ENCODE results near the gene METTL21A. TPM values are rescaled to one million over a fixed set of nuclear protein-coding genes. Genes with fewer than 3 reads are reported as not detected.

METTL21A gene
- polyA plus RNA-seq, 1 donor from 2014 or later: 40.8 TPM

DNA sequence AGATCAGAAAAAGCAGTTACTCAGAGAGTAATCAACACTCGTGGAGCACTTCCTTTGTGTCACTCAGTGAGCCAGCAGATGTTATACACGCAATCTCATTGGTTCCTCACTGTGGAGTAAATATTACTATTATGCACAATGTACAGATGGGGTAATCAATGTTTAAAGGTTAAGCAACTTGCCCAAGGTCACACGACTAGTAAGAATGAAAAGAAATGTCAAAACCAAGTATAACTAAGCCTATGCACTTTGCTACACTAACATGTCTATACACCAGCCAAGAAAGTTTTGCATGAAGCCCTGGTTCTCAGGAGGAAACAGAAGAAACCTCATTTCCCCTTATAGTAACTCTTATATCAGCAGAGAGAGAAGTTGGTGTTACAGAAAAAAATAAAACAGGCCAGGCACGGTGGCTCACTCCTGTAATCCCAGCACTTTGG lies 5.4 kb downstream of the METTL21A start:
- H3K9me2 ChIP-seq (ENCODE audit: insufficient read depth, low read length): no peaks in the 10 kb centered on the region
- H3K27me3 ChIP-seq (ENCODE audit: insufficient read depth, low read depth, low read length): no peaks in the 10 kb centered on the region
- no peaks in the 10 kb centered on the region for H3K36me3 ChIP-seq (ENCODE audit: insufficient read depth, low read length)
- H3K9me3 ChIP-seq (ENCODE audit: low read length): no peaks in the 10 kb centered on the region
- H3K9ac ChIP-seq (ENCODE audit: low read length): no peak overlapping the region
- no peaks in the 10 kb centered on the region for H3F3A ChIP-seq (ENCODE audit: insufficient read depth, low read length, poor library complexity, severe bottlenecking)
- H2AFZ ChIP-seq (ENCODE audit: low read depth, low read length): no peak overlapping the region
- H3K4me2 ChIP-seq (ENCODE audit: low read length): no peak overlapping the region
- no peak overlapping the region for H3K27ac ChIP-seq (ENCODE audit: low read length)
- no peaks in the 10 kb centered on the region for H3K79me2 ChIP-seq (replicated peaks; ENCODE audit: insufficient read depth, low read length)
- no peaks in the 10 kb centered on the region for H4K20me1 ChIP-seq (ENCODE audit: insufficient read depth)
- no peak overlapping the region for H3K4me3 ChIP-seq (ENCODE audit: low read length)
- TF ChIP-seq EP300 (conservative IDR thresholded peaks at IDR 0.05; ENCODE audit: poor library complexity, severe bottlenecking): no peak
- TF ChIP-seq, protein P1, sequence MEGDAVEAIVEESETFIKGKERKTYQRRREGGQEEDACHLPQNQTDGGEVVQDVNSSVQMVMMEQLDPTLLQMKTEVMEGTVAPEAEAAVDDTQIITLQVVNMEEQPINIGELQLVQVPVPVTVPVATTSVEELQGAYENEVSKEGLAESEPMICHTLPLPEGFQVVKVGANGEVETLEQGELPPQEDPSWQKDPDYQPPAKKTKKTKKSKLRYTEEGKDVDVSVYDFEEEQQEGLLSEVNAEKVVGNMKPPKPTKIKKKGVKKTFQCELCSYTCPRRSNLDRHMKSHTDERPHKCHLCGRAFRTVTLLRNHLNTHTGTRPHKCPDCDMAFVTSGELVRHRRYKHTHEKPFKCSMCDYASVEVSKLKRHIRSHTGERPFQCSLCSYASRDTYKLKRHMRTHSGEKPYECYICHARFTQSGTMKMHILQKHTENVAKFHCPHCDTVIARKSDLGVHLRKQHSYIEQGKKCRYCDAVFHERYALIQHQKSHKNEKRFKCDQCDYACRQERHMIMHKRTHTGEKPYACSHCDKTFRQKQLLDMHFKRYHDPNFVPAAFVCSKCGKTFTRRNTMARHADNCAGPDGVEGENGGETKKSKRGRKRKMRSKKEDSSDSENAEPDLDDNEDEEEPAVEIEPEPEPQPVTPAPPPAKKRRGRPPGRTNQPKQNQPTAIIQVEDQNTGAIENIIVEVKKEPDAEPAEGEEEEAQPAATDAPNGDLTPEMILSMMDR (IDR thresholded peaks at IDR 0.05; ENCODE audit: poor library complexity, severe bottlenecking): no peak
- no peak for TF ChIP-seq RAD21 (conservative IDR thresholded peaks at IDR 0.05)
- TF ChIP-seq MXI1 (conservative IDR thresholded peaks at IDR 0.05; ENCODE audit: poor library complexity, severe bottlenecking): no peak
- no peak for TF ChIP-seq TAF1 (IDR thresholded peaks at IDR 0.05; ENCODE audit: low read depth)
- no peak for TF ChIP-seq SMC3 (conservative IDR thresholded peaks at IDR 0.05; ENCODE audit: poor library complexity)
- no peak for TF ChIP-seq EZH2 (IDR thresholded peaks at IDR 0.05; ENCODE audit: borderline replicate concordance, insufficient read depth, low read length, poor library complexity, severe bottlenecking)
- TF ChIP-seq POLR2AphosphoS5 (IDR thresholded peaks at IDR 0.05): no peak
- TF ChIP-seq, protein P2, sequence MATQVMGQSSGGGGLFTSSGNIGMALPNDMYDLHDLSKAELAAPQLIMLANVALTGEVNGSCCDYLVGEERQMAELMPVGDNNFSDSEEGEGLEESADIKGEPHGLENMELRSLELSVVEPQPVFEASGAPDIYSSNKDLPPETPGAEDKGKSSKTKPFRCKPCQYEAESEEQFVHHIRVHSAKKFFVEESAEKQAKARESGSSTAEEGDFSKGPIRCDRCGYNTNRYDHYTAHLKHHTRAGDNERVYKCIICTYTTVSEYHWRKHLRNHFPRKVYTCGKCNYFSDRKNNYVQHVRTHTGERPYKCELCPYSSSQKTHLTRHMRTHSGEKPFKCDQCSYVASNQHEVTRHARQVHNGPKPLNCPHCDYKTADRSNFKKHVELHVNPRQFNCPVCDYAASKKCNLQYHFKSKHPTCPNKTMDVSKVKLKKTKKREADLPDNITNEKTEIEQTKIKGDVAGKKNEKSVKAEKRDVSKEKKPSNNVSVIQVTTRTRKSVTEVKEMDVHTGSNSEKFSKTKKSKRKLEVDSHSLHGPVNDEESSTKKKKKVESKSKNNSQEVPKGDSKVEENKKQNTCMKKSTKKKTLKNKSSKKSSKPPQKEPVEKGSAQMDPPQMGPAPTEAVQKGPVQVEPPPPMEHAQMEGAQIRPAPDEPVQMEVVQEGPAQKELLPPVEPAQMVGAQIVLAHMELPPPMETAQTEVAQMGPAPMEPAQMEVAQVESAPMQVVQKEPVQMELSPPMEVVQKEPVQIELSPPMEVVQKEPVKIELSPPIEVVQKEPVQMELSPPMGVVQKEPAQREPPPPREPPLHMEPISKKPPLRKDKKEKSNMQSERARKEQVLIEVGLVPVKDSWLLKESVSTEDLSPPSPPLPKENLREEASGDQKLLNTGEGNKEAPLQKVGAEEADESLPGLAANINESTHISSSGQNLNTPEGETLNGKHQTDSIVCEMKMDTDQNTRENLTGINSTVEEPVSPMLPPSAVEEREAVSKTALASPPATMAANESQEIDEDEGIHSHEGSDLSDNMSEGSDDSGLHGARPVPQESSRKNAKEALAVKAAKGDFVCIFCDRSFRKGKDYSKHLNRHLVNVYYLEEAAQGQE (IDR thresholded peaks at IDR 0.05; ENCODE audit: borderline replicate concordance): no peak

DNA sequence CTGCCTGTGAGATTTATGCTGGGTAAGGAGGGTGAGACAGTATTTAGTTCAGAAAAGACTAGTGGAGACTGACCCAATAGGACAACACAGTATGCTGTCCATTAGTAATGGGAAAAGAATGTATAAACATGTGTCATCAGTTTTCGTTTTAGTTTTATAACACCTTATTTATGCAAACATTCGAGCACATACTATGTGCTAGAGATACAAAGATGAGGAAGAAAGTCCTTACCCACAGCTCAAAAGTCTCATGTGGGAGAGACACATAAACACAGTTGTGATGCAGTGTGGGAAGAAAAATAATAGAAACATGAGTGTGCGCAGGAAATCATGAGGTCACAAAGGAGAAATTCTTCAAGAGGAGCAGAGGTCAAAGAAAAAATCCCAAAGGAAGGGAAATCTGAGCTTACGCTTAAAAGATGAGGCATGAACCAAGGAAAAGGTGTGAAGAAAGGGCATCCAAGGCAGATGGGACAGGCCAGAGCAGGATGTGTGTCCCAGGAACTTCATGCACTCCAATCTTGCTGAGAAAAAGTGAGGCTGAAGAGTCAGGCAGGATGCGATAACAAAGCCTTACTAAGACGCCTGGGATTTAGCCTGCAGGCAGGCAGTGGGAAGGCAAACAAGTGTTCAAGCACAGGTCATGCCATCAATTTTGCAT lies 8.1 kb downstream of the METTL21A start:
- Histone ChIP-seq H2AFZ (ENCODE audit: low read depth, low read length) (no peak overlapping the region), H3K36me3 (ENCODE audit: insufficient read depth, low read length) (no peaks in the 10 kb centered on the region), H3K4me2 (ENCODE audit: low read length) (no peak overlapping the region), H3K9me2 (ENCODE audit: insufficient read depth, low read length) (no peaks in the 10 kb centered on the region), H4K20me1 (ENCODE audit: insufficient read depth) (no peaks in the 10 kb centered on the region), H3K27me3 (ENCODE audit: insufficient read depth, low read depth, low read length) (no peaks in the 10 kb centered on the region), H3K79me2 (replicated peaks; ENCODE audit: insufficient read depth, low read length) (no peaks in the 10 kb centered on the region), H3F3A (ENCODE audit: insufficient read depth, low read length, poor library complexity, severe bottlenecking) (no peaks in the 10 kb centered on the region), H3K9ac (ENCODE audit: low read length) (no peak overlapping the region), H3K4me3 (ENCODE audit: low read length) (no peak overlapping the region), H3K9me3 (ENCODE audit: low read length) (no peaks in the 10 kb centered on the region), H3K27ac (ENCODE audit: low read length) (no peak overlapping the region)
- no peak for TF ChIP-seq MXI1 (conservative IDR thresholded peaks at IDR 0.05; ENCODE audit: poor library complexity, severe bottlenecking)
- TF ChIP-seq EP300 (conservative IDR thresholded peaks at IDR 0.05; ENCODE audit: poor library complexity, severe bottlenecking): no peak
- TF ChIP-seq SMC3 (conservative IDR thresholded peaks at IDR 0.05; ENCODE audit: poor library complexity): no peak
- TF ChIP-seq RAD21 (conservative IDR thresholded peaks at IDR 0.05): no peak
- TF ChIP-seq TAF1 (IDR thresholded peaks at IDR 0.05; ENCODE audit: low read depth): no peak
- TF ChIP-seq, protein P2 (IDR thresholded peaks at IDR 0.05; ENCODE audit: borderline replicate concordance): no peak
- TF ChIP-seq POLR2AphosphoS5 (IDR thresholded peaks at IDR 0.05): no peak
- no peak for TF ChIP-seq EZH2 (IDR thresholded peaks at IDR 0.05; ENCODE audit: borderline replicate concordance, insufficient read depth, low read length, poor library complexity, severe bottlenecking)

All from neural cell (in vitro differentiated cells).